Uterus (tissue), 2 donors: ENCODE results near the gene OASL.

ENCODE experiments used
- POLR2A ChIP-seq, 2 donors: fragments of 450-650 bp; IDR thresholded peaks; one replicate each; pipeline ENCODE4 v1.6.1; 2016; ENCODE audit warnings: antibody characterized with exemption in 2 of 2, mild to moderate bottlenecking in 1 of 2, moderate library complexity in 1 of 2
- TF ChIP-seq, protein P1 (sequence below), 4 experiments: fragments of 200-600 bp in 2 of 4; fragments of 450-650 bp in 2 of 4; sonication (generic) in 2 of 4; IDR thresholded peaks; one replicate each; pipeline ENCODE4 v1.5.1; 2016 to 2019; ENCODE audit warnings: antibody characterized with exemption in 4 of 4, mild to moderate bottlenecking in 2 of 4, moderate library complexity in 1 of 4

DNA sequence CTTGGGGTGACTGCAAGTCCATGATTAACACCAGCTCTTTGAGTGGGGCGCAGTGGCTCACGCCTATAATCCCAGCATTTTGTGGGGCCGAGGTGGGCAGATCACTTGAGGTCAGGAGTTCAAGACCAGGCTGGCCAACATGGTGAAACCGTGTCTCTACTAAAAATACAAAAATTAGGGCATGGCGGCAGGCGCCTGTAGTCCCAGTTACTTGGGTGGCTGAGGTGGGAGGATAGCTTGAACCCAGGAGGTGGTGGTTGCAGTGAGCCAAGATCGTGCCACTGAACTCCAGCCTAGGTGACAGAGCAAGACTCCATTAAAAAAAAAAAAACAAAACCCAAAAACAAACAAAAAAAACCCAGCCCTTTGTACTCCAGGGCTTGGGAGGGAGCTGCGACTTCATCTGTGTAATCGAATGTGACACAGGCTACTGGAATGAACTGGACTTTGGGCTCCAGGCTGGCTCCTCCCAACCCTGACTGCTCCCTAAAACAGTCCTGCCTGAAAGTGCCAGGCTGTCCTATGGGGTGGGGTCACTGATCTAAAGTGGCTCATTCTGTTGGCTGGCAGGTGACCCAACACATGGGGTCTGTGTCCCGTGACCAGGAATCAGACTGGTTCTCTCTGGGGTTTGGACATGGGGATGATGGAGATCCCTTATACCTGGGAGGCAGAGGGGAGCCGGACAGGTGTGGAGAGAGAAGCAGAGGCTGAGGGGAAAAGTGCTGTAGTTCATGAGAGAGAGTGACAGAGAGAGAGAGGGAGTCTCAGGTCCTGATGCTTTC is 13.4 kb downstream of the OASL start:
- TF ChIP-seq, protein P1, sequence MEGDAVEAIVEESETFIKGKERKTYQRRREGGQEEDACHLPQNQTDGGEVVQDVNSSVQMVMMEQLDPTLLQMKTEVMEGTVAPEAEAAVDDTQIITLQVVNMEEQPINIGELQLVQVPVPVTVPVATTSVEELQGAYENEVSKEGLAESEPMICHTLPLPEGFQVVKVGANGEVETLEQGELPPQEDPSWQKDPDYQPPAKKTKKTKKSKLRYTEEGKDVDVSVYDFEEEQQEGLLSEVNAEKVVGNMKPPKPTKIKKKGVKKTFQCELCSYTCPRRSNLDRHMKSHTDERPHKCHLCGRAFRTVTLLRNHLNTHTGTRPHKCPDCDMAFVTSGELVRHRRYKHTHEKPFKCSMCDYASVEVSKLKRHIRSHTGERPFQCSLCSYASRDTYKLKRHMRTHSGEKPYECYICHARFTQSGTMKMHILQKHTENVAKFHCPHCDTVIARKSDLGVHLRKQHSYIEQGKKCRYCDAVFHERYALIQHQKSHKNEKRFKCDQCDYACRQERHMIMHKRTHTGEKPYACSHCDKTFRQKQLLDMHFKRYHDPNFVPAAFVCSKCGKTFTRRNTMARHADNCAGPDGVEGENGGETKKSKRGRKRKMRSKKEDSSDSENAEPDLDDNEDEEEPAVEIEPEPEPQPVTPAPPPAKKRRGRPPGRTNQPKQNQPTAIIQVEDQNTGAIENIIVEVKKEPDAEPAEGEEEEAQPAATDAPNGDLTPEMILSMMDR (IDR thresholded peaks at IDR 0.05) = no peak
- no peak for TF ChIP-seq POLR2A (IDR thresholded peaks at IDR 0.05)
